ENCODE results near the gene CD209. TPM values are rescaled to one million over a fixed set of nuclear protein-coding genes. Genes with fewer than 3 reads are reported as not detected.

Gene CD209
- total RNA-seq, 1 donor from 2014 or later: 0.11 TPM

- no peak overlapping the region for H3K27ac Mint-ChIP-seq
- H3K27me3 Mint-ChIP-seq: peaks cover 28% of the 10 kb centered on the region
- ChIA-PET CTCF (interaction anchor here (1.0 kb wide), 1 partner anchor 44 kb away, joined by 3 read pairs; no protein-coding TSS in a partner anchor), POLR2A (interaction anchor here (0.6 to 1.5 kb wide), 2 partner anchors 12 to 26 kb away, joined by 3 to 6 read pairs; no protein-coding TSS in a partner anchor)
- no peak for TF ChIP-seq CTCF (IDR thresholded peaks at IDR 0.05)
- peaks cover 38% of the 10 kb centered on the region for H3K4me1 Mint-ChIP-seq
- peak overlapping the region; percentile 70 for H3K4me3 Mint-ChIP-seq
- ATAC-seq (ENCODE audit: low read depth): peak; percentile 35
- no peak for DNase-seq
- H3K9me3 Mint-ChIP-seq: no peaks in the 10 kb centered on the region
- H3K36me3 Mint-ChIP-seq (ENCODE audit: low read depth): no peaks in the 10 kb centered on the region
- intact Hi-C loops (cut with micrococcal nuclease): loop anchor here (1.0 kb wide), 1 partner anchor 13 kb away; no protein-coding TSS in a partner anchor
Measured at GRCh38 chr19:7730286-7731217, 16.8 kb downstream of the CD209 start.

- Mint-ChIP-seq H3K4me3 (peak overlapping the region; percentile 70), H3K27ac (no peak overlapping the region), H3K4me1 (peaks cover 38% of the 10 kb centered on the region), H3K27me3 (peaks cover 28% of the 10 kb centered on the region), H3K36me3 (ENCODE audit: low read depth) (no peaks in the 10 kb centered on the region), H3K9me3 (no peaks in the 10 kb centered on the region)
- ChIA-PET CTCF (interaction anchor here (1.0 kb wide), 1 partner anchor 43 kb away, joined by 3 read pairs; no protein-coding TSS in a partner anchor), POLR2A (interaction anchor here (1.5 kb wide), 1 partner anchor 13 kb away, joined by 6 read pairs; no protein-coding TSS in a partner anchor)
- no peak for TF ChIP-seq CTCF (IDR thresholded peaks at IDR 0.05)
- peak; percentile 40 for ATAC-seq (ENCODE audit: low read depth)
- intact Hi-C loops (cut with micrococcal nuclease): loop anchor here (1.0 kb wide), 1 partner anchor 13 kb away; no protein-coding TSS in a partner anchor
- no peak for DNase-seq
Measured at GRCh38 chr19:7729831-7730285, 17.5 kb downstream of the CD209 start.

GRCh38 chr19:7729211-7729610 is 18.1 kb downstream of the CD209 start:
- peak overlapping the region; percentile 70 for H3K4me3 Mint-ChIP-seq
- H3K36me3 Mint-ChIP-seq (ENCODE audit: low read depth): no peaks in the 10 kb centered on the region
- intact Hi-C loops (cut with micrococcal nuclease): no loop called here
- ATAC-seq (ENCODE audit: low read depth): peak; percentile 52
- DNase-seq: no peak
- H3K27me3 Mint-ChIP-seq: peaks cover 28% of the 10 kb centered on the region
- ChIA-PET POLR2A (interaction anchor here (0.5 to 0.6 kb wide), 2 partner anchors 47 to 50 kb away, joined by 3 to 5 read pairs; no protein-coding TSS in a partner anchor), CTCF (interaction anchor here (0.6 kb wide), 1 partner anchor 78 kb away, joined by 3 read pairs; no protein-coding TSS in a partner anchor)
- peak overlapping the region; percentile 53 for H3K27ac Mint-ChIP-seq
- peaks cover 35% of the 10 kb centered on the region for H3K4me1 Mint-ChIP-seq
- no peak for TF ChIP-seq CTCF (IDR thresholded peaks at IDR 0.05)
- H3K9me3 Mint-ChIP-seq: no peaks in the 10 kb centered on the region

GRCh38 chr19:7725791-7726190 is 21.5 kb downstream of the CD209 start:
- Mint-ChIP-seq H3K9me3 (no peaks in the 10 kb centered on the region), H3K4me3 (no peak overlapping the region), H3K27ac (no peak overlapping the region), H3K27me3 (peaks cover 24% of the 10 kb centered on the region), H3K4me1 (peaks cover 43% of the 10 kb centered on the region), H3K36me3 (ENCODE audit: low read depth) (no peaks in the 10 kb centered on the region)
- no peak for ATAC-seq (ENCODE audit: low read depth)
- DNase-seq: no peak
- intact Hi-C loops (cut with micrococcal nuclease): no loop called here
- TF ChIP-seq CTCF (IDR thresholded peaks at IDR 0.05): no peak
- ChIA-PET CTCF (no interaction called here), POLR2A (interaction anchor here (0.7 to 1.2 kb wide), 3 partner anchors 26 to 30 kb away, joined by 3 to 6 read pairs (median 3); no protein-coding TSS in a partner anchor)
